ENCODE results near the gene FBXO21.

Gene FBXO21

GRCh38 chr12:117129391-117129790 lies 60.9 kb downstream of the FBXO21 start:
- H3K4me3 ChIP-seq (replicated peaks; ENCODE audit: low read depth, low read length), result no peak overlapping the region
- TF ChIP-seq, protein P1, sequence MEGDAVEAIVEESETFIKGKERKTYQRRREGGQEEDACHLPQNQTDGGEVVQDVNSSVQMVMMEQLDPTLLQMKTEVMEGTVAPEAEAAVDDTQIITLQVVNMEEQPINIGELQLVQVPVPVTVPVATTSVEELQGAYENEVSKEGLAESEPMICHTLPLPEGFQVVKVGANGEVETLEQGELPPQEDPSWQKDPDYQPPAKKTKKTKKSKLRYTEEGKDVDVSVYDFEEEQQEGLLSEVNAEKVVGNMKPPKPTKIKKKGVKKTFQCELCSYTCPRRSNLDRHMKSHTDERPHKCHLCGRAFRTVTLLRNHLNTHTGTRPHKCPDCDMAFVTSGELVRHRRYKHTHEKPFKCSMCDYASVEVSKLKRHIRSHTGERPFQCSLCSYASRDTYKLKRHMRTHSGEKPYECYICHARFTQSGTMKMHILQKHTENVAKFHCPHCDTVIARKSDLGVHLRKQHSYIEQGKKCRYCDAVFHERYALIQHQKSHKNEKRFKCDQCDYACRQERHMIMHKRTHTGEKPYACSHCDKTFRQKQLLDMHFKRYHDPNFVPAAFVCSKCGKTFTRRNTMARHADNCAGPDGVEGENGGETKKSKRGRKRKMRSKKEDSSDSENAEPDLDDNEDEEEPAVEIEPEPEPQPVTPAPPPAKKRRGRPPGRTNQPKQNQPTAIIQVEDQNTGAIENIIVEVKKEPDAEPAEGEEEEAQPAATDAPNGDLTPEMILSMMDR (IDR thresholded peaks at IDR 0.05; ENCODE audit: low read length, missing control alignments), result no peak
- DNase-seq (ENCODE audit: low read depth), result no peak

DNA sequence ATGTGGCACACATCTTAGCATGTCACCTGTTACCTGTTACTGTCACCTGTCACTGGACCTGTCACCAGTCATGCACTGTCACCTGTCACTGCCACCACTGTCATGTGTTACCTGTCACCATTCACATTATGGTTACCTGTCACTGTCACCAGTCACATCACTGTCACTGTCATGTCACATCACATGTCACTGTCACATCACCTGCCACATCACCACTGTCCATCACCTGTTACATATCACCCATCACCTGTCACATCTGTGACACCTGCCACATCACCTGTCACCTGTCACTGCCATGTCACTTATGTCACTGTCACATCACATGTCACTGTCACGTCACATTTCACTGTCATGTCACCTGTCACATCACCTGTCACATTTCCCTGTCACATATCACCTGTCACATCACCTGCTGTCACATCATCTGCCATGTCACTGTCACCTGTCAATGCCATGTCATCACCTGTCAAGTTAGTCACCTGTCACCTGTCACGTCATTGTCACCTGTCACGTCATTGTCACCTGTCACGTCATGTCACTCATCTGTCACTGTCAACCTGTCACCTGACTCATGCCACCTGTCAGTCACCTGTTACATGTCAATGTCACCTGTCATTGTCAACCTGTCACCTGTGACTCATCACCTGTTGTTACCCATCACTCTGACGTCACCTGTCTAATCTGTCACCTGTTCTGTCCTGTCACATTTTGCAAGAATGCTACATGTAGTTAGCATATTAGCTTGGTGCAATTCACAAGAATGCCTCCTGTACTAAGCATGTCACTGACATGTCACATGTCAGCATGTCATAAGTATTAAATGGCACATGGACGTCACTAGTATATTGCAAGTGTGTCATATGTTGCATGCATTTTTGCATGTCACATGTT lies 62.1 kb downstream of the FBXO21 start:
- TF ChIP-seq, protein P1 (IDR thresholded peaks at IDR 0.05; ENCODE audit: low read length, missing control alignments), result no peak
- no peak overlapping the region for H3K4me3 ChIP-seq (replicated peaks; ENCODE audit: low read depth, low read length)
- no peak for DNase-seq (ENCODE audit: low read depth)

DNA sequence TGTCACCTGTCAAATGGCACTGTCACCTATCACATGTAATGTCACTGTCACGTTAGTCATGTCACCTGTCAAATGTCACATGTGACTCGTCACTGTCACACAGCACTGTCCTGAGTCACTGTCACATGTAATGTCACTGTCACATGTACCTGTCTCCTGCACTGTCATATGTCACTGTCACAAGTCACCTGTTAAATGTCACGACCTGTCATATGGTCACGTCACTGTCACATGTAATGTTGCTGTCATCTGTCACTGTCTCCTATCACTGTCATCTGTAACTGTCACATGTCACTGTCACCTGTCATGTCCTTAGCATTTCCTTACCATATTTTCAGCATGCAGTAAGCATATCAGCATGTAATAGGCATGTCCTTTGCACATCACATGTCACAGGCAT lies 63.9 kb downstream of the FBXO21 start:
- no peak for DNase-seq (ENCODE audit: low read depth)
- TF ChIP-seq, protein P1 (IDR thresholded peaks at IDR 0.05; ENCODE audit: low read length, missing control alignments), result no peak

GRCh38 chr12:117125767-117126166 lies 64.5 kb downstream of the FBXO21 start:
- TF ChIP-seq, protein P1 (IDR thresholded peaks at IDR 0.05; ENCODE audit: low read length, missing control alignments), result no peak
- H3K4me3 ChIP-seq (replicated peaks; ENCODE audit: low read depth, low read length), result no peak overlapping the region
- no peak for DNase-seq (ENCODE audit: low read depth)

More for the DNA sequence above, 63.9 kb downstream of the FBXO21 start:
- H3K4me3 ChIP-seq (replicated peaks; ENCODE audit: low read depth, low read length), result no peak overlapping the region

DNA sequence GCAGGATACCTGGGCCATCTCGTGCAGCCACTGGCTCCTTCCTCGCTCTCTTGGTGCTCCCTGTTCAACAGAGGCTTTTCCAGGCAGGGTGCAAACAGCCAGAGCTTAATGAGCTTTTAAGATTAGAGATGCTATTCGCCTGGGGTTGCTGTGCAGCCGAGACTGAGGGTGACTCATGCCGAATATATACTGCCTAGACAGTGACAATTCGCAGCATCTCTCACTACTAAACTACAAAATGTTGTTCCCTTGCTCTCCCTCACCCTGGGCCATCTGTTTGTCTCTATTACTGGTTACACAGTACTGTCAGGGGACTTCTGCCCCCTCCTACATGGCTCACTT lies 65.0 kb downstream of the FBXO21 start:
- no peak overlapping the region for H3K4me3 ChIP-seq (replicated peaks; ENCODE audit: low read depth, low read length)
- no peak for DNase-seq (ENCODE audit: low read depth)
- TF ChIP-seq, protein P1 (IDR thresholded peaks at IDR 0.05; ENCODE audit: low read length, missing control alignments), result no peak

- DNase-seq (ENCODE audit: low read depth), result no peak
- TF ChIP-seq, protein P1 (IDR thresholded peaks at IDR 0.05; ENCODE audit: low read length, missing control alignments), result no peak
- H3K4me3 ChIP-seq (replicated peaks; ENCODE audit: low read depth, low read length), result no peak overlapping the region
These were observed 65.6 kb downstream of the FBXO21 start for GRCh38 chr12:117124421-117125271.
